Measurements from ENCODE around the gene ATAD3A.
"Not testable (repeated sequence)": the region's sequence is repeated elsewhere in the genome, so short reads cannot be mapped to it uniquely, and the experiment has no call there.

DNA sequence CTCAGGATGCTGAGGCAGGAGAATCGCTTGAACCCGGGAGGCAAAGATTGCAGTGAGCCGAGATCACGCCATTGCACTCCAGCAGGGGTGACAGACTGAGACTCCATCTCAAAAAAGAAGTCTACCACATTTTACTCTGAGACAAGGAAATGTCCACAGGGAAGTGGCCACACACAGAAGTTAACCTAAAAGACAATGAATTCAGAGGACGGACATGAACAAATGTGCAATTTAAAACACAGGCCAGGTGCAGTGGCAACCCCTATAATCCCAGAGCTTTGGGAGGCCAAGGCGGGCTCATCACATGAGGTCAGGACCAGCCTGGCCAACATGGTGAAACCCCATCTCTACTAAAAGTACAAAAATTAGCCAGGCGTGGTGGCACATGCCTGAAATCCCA lies 45.7 kb downstream of the ATAD3A start:
- TF ChIP-seq CTCF, POLR2A (IDR thresholded peaks at IDR 0.05): not testable (repeated sequence)

Data from uterus (tissue), 2 donors.